ENCODE data around the gene C17orf67. TPM values are rescaled to one million over a fixed set of nuclear protein-coding genes. Genes with fewer than 3 reads are reported as not detected.

The C17orf67 gene
- total RNA-seq, 1 donor from 2014 or later: 1.4 TPM

DNA sequence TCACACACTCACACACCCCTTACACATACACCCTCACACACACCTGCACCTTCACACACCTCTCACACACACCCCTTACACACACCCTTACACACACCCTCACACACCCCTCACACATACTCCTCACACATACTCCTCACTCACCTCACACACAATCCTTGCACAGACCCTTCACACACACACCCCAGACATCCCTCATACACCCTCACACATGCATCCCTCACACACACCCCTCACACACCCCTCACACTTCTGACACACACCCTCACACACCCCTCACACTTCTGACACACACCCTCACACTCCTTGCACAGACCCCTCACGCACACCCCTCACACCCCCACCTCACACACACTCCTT is 23.9 kb downstream of the C17orf67 start:
- no peaks in the 10 kb centered on the region for H3K79me2 ChIP-seq (ENCODE audit: low read depth)
- Mint-ChIP-seq H3K4me1 (peaks cover 4% of the 10 kb centered on the region), H3K27me3 (ENCODE audit: insufficient read depth, low read depth) (no peaks in the 10 kb centered on the region), H3K9me3 (no peaks in the 10 kb centered on the region), H3K36me3 (no peaks in the 10 kb centered on the region), H3K27ac (no peak overlapping the region), H3K4me3 (no peak overlapping the region)
- H3K9ac ChIP-seq: no peak overlapping the region
- H3K4me1 ChIP-seq: peaks cover 16% of the 10 kb centered on the region
- H3K9me3 ChIP-seq (ENCODE audit: low read depth): no peaks in the 10 kb centered on the region
- DNase-seq (ENCODE audit: low spot score): no peak
- H2AFZ ChIP-seq (replicated peaks): no peak overlapping the region
- H3K27ac ChIP-seq: no peak overlapping the region
- H3K36me3 ChIP-seq: no peaks in the 10 kb centered on the region
- H3K27me3 ChIP-seq: no peaks in the 10 kb centered on the region
- no peaks in the 10 kb centered on the region for H4K20me1 ChIP-seq (ENCODE audit: low read depth)
- H3K4me3 ChIP-seq: no peak overlapping the region
- TF ChIP-seq EZH2phosphoT487 (IDR thresholded peaks at IDR 0.05) (no peak), EZH2 (IDR thresholded peaks at IDR 0.05) (no peak)
- TF ChIP-seq, protein P1, sequence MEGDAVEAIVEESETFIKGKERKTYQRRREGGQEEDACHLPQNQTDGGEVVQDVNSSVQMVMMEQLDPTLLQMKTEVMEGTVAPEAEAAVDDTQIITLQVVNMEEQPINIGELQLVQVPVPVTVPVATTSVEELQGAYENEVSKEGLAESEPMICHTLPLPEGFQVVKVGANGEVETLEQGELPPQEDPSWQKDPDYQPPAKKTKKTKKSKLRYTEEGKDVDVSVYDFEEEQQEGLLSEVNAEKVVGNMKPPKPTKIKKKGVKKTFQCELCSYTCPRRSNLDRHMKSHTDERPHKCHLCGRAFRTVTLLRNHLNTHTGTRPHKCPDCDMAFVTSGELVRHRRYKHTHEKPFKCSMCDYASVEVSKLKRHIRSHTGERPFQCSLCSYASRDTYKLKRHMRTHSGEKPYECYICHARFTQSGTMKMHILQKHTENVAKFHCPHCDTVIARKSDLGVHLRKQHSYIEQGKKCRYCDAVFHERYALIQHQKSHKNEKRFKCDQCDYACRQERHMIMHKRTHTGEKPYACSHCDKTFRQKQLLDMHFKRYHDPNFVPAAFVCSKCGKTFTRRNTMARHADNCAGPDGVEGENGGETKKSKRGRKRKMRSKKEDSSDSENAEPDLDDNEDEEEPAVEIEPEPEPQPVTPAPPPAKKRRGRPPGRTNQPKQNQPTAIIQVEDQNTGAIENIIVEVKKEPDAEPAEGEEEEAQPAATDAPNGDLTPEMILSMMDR (IDR thresholded peaks at IDR 0.05): no peak
- no peak overlapping the region for H3K4me2 ChIP-seq
- no peaks in the 10 kb centered on the region for H3F3A ChIP-seq (ENCODE audit: low read depth)

DNA sequence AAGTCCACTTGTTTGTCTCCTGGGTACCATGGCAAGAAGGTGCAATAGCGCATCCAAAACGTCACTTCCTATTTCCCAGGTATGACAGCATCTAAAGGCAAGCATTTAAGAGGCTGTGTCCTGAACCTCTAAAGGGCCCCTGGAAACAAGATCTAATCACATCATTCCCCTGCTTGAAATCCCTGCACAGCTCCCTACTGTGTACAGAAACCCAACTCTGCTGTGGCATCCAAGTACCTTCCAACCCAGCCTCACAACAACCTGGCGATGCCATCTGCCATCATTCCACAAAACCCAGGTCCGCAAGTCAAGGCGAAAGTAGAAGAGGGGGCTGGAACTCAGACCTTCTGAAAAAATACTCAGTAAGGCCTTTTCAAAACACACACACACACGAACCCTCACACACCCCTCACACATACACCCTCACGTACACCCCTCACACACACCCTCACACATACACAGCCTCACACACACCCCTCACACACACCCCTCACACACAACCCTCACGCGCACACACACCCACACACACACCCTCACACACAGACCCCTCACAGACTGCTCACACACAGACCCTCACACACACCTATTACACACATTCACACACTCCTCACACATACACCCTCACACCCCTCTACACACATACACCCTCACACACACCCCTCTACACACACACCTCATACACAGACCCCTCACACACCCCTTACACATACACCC is 24.5 kb downstream of the C17orf67 start:
- no peaks in the 10 kb centered on the region for H3K36me3 Mint-ChIP-seq
- Histone ChIP-seq H3K4me1 (peaks cover 16% of the 10 kb centered on the region), H3F3A (ENCODE audit: low read depth) (no peaks in the 10 kb centered on the region), H3K9me3 (ENCODE audit: low read depth) (no peaks in the 10 kb centered on the region), H3K9ac (no peak overlapping the region), H3K27ac (no peak overlapping the region), H4K20me1 (ENCODE audit: low read depth) (no peaks in the 10 kb centered on the region), H3K4me3 (no peak overlapping the region), H3K36me3 (no peaks in the 10 kb centered on the region), H3K79me2 (ENCODE audit: low read depth) (no peaks in the 10 kb centered on the region), H2AFZ (replicated peaks) (no peak overlapping the region), H3K4me2 (no peak overlapping the region), H3K27me3 (no peaks in the 10 kb centered on the region)
- no peak for DNase-seq (ENCODE audit: low spot score)
- peaks cover 4% of the 10 kb centered on the region for H3K4me1 Mint-ChIP-seq
- H3K27ac Mint-ChIP-seq: no peak overlapping the region
- no peak for TF ChIP-seq EZH2 (IDR thresholded peaks at IDR 0.05)
- TF ChIP-seq EZH2phosphoT487 (IDR thresholded peaks at IDR 0.05): no peak
- H3K9me3 Mint-ChIP-seq: no peaks in the 10 kb centered on the region
- no peaks in the 10 kb centered on the region for H3K27me3 Mint-ChIP-seq (ENCODE audit: insufficient read depth, low read depth)
- H3K4me3 Mint-ChIP-seq: no peak overlapping the region

DNA sequence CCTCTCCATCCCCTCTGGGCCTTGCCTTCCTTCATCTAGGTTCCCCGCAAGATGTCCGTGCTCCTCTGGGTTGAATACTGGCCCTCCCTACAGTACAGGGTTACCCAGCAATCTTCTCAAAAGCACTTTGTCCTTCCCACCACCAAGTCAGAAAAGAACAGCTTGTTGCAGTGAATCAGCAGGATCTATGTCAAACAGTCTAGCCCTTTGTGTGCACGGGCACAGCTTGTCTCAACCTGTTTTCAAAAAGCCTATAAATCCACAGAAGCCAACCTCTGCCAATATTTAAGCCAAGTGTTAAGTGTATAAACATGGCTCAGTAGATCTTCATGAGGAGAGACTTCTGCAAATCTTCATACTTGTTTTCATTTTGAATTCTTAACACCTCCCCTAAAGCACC is 25.2 kb downstream of the C17orf67 start:
- Mint-ChIP-seq H3K9me3 (no peaks in the 10 kb centered on the region), H3K4me3 (no peak overlapping the region), H3K27me3 (ENCODE audit: insufficient read depth, low read depth) (no peaks in the 10 kb centered on the region), H3K4me1 (peaks cover 4% of the 10 kb centered on the region), H3K36me3 (no peaks in the 10 kb centered on the region), H3K27ac (no peak overlapping the region)
- no peak overlapping the region for H3K27ac ChIP-seq
- H2AFZ ChIP-seq (replicated peaks): peak overlapping the region; percentile 39
- no peaks in the 10 kb centered on the region for H4K20me1 ChIP-seq (ENCODE audit: low read depth)
- no peak overlapping the region for H3K9ac ChIP-seq
- H3K9me3 ChIP-seq (ENCODE audit: low read depth): no peaks in the 10 kb centered on the region
- H3K4me3 ChIP-seq: no peak overlapping the region
- H3K27me3 ChIP-seq: no peaks in the 10 kb centered on the region
- H3K4me2 ChIP-seq: no peak overlapping the region
- no peak for DNase-seq (ENCODE audit: low spot score)
- H3K79me2 ChIP-seq (ENCODE audit: low read depth): no peaks in the 10 kb centered on the region
- no peaks in the 10 kb centered on the region for H3F3A ChIP-seq (ENCODE audit: low read depth)
- TF ChIP-seq, protein P1 (IDR thresholded peaks at IDR 0.05): no peak
- TF ChIP-seq EZH2phosphoT487 (IDR thresholded peaks at IDR 0.05): no peak
- TF ChIP-seq EZH2 (IDR thresholded peaks at IDR 0.05): no peak
- H3K4me1 ChIP-seq: peaks cover 16% of the 10 kb centered on the region
- H3K36me3 ChIP-seq: no peaks in the 10 kb centered on the region

DNA sequence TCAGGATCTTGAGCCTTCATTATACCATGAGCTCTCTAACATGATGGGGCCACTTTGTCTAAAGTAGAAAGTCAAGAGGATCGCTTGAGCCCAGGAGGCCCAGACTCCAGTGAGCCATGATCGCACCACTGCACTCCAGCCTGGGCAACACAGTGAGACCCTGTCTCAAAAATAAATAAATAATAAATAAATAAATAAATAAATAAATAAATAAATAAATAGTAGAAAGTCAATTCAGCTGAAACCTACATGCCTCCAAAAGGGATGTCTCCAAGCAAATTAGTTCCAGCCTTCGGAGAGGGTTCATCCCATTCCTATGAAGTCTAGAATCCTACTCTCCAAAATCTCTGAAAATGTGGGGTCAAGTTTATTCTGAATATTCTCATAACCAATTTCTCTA is 26.0 kb downstream of the C17orf67 start:
- no peaks in the 10 kb centered on the region for H3K9me3 ChIP-seq (ENCODE audit: low read depth)
- H3K27ac ChIP-seq: no peak overlapping the region
- Mint-ChIP-seq H3K27me3 (ENCODE audit: insufficient read depth, low read depth) (no peaks in the 10 kb centered on the region), H3K9me3 (no peaks in the 10 kb centered on the region), H3K4me3 (no peak overlapping the region), H3K27ac (no peak overlapping the region), H3K4me1 (peaks cover 4% of the 10 kb centered on the region), H3K36me3 (no peaks in the 10 kb centered on the region)
- H3K4me1 ChIP-seq: peaks cover 16% of the 10 kb centered on the region
- H4K20me1 ChIP-seq (ENCODE audit: low read depth): no peaks in the 10 kb centered on the region
- no peak overlapping the region for H3K4me3 ChIP-seq
- H2AFZ ChIP-seq (replicated peaks): no peak overlapping the region
- no peaks in the 10 kb centered on the region for H3K79me2 ChIP-seq (ENCODE audit: low read depth)
- no peaks in the 10 kb centered on the region for H3K27me3 ChIP-seq
- TF ChIP-seq, protein P1 (IDR thresholded peaks at IDR 0.05): no peak
- no peak for TF ChIP-seq EZH2 (IDR thresholded peaks at IDR 0.05)
- TF ChIP-seq EZH2phosphoT487 (IDR thresholded peaks at IDR 0.05): no peak
- no peaks in the 10 kb centered on the region for H3K36me3 ChIP-seq
- no peak for DNase-seq (ENCODE audit: low spot score)
- H3K4me2 ChIP-seq: no peak overlapping the region
- no peak overlapping the region for H3K9ac ChIP-seq
- H3F3A ChIP-seq (ENCODE audit: low read depth): no peaks in the 10 kb centered on the region

Data from neural progenitor cell (in vitro differentiated cells).